Measurements from ENCODE around the gene RAD23B.

Gene RAD23B

DNA sequence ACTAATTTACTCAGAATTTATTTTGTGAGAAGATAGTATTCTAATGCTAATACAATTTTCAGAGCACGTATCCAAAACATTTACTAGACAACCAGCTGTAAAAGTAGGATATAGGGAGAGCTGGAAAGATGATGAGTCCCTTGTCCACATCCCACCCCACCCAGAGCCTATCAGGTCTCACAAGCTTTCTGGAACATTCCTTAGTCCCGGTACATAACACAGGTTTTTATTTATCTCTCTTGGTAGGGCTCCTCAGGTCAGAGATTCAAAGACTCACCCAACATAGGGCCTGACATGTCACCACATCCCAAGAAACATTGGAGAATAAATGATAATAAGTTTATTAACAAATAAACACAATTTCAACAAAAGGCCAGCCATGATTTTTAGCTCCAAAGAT lies 13.8 kb upstream of the RAD23B start:
- no peak for DNase-seq

DNA sequence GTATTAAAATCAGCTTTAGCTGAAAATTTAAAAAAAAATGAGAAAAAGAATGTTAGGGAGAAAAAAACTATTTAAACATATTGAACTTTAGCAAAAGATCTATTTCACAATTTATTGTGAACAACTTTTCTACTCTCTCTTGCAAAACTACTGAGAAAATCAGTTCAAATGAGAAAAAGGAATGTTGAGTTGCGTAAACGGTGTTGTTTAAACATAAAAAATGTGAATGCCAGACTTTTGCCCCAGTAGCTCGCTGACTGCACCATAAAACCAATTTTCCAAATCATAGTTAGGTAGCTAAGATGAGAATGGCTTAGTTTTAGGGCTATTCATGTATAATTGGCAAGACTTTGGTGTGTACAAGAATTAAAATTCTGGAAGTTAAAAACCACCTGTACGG lies 13.4 kb upstream of the RAD23B start:
- DNase-seq, result no peak

DNA sequence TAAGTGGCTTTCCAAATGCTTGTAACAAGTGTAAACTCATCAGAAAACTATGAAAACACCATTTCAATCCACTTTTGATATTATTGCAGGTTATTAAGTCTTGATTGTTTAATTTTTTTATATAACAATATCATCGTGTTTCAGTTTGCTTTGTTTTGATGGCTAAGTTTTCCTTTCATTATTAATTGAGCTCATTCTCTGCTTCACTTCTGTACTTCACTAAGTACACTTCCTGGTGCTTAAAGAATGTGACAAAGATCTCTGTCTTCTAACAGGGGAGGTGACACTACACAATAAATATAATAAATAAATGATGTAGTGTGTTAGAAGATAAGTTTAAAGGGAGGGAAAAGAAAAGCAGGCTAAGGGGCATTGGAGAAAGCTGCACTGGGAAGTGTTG lies 13.0 kb upstream of the RAD23B start:
- no peak for DNase-seq

DNA sequence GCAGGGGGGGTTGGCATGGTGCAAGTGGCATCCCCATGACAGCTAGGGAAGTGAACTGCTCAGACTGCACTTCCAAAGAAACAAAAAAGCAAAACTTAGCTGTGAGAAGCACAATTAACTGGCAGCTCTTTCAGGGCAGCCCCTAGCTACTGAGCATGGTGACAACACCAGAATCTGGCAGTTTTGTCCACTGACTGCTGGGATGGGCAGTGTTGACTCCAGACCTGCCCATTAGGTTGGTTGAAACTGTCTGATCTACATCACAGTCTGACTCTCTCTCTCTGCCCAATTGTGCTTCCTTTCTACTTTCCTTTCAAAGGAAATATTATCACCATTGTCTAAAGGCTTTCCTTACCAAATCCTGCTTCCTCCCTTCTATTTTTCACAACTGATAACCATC lies 12.5 kb upstream of the RAD23B start:
- DNase-seq, result no peak

DNA sequence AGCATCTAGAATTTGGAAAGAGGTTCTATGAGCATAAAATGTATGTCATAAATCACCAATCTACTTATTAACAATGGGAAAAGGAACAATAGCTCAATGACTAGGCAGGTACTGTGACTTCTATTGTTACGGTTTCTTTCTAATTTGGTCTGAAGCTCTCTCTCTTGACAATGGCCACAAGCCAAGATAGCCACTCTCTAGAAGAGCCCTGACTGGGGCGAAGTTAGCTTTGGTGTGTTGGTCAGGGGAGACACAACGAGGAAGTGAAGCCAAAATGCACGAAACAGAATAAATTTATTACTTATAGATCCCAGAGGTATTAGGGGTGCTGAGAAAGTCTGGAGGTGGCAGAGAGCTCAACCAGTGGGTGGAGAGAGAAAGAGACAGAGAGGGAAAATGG lies 9.4 kb upstream of the RAD23B start:
- DNase-seq, result no peak

DNA sequence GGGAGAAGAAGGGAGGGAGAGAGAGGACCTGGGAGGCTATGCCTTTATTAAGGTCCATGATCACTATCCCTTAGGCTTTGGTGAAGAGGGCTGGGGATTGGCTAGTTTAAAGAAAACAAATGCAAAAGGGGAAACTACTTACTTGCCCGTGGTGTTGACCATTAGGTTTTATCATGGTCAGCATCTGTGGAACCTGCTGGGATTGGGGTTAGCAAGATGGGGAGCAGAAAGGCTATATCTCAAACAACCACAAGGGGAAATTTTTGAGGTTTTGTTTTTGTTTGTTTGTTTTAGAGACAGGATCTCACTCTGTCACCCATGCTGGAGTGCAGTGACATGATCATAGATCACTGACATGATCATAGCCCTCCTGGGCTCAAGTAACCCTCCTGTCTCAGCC lies 9.0 kb upstream of the RAD23B start:
- no peak for DNase-seq

DNA sequence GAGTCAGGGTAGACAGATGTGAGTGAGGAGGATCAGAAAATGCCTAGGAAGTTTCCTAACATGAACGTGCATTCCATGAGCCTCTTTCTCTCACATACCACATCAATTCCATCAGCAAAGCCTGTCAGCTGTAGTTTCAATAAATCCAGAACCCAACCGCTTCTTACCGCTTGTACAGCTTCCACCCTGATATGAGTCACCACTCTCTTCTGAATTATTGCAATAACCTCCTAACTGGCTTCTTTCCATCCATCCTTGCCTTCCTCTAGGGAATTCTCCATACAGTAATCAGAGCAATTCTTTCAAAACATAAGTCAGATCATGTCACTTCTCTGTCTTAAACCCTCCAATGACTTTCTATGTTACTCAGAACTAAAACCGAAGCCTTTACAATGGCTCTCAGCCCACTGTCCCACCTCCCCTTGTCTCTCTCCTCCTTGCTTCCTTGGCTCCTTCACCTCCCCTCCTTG lies 8.1 kb upstream of the RAD23B start:
- no peak for DNase-seq

DNA sequence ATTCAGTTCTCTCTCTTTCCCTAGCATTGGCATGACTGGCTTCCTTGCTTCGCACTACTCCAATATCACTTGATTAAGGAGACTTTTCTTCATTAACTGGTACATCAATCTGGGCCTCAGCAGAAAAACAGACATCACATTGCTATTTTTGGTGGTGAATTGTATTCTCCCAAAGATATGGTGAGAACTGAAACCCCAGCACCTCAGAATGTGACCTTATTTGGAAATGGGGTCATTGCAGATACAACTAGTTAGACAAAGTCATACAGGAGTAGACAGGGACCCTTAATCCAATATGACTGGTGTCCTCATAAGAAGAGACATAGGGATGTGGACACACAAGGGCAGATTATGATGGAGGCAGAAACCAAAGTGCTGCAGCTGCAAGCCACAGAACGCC lies 7.5 kb upstream of the RAD23B start:
- DNase-seq, result no peak

DNA sequence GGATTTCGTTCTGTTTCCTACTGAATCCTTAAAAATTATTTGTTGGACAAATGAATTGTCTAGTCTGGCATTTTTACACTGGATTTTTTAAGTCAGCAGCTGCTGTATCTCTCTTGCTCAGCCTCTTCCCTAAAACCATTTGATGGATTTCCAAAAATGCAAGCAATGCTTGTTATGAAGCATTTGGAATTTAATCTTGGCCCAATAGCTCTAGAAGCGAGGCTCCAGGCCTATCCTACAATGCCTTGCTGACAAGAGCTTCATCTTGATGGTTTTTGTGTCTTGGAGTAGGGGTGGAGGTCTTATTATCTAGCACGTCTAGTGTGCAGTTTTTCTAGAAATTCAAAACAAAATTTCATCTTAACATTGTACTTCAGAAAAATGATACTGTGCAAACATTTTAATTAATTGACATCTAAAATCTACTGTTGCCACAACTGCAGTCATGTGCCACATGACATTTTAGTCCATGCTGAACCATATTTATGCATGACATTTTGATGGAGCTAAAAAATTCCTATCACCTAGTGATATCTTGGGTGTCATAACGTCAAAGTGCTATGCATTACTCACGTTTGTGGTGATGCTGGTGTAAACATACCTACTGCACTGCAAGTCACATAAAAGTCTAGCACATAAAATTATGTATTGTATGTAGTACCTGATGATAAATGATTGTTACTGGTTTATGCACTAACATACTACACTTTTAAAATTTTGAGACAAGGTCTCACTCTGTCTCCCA lies 5.9 kb upstream of the RAD23B start:
- no peak for DNase-seq

DNA sequence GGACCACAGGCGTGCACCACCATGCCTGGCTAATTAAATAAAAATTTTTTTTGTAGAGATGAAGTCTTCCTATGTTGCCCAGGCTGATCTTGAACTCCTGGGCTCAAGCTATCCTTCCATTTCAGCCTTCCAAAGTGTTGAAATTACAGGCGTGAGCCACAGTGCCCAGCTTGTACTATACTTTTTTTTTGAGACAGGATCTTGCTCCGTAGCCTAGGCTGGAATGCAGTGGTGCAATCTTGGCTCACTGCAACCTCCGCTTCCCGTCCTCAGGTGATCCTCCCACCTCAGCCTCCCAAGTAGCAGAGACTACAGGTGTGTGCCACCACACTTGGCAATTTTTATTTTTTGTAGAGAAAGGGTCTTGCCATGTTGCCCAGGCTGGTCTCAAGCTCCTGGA lies 5.3 kb upstream of the RAD23B start:
- DNase-seq, result no peak

DNA sequence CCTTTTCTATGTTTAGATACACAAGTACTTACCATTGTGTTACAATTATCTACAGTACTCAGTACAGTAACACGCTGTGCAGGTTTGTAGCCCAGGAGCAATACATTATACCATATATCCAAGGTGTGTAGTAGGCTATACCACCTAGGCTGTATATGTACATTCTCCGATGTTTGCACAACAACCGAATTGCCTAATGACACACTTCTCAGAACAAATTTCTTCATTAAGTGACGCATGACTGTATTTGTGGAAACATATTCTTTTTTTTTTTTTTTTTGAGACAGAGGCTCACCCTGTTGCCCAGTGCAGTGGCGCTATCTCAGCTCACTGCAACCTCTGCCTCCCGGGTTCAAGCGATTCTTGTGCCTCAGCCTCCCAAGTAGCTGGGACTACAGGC lies 4.0 kb upstream of the RAD23B start:
- DNase-seq, result no peak

DNA sequence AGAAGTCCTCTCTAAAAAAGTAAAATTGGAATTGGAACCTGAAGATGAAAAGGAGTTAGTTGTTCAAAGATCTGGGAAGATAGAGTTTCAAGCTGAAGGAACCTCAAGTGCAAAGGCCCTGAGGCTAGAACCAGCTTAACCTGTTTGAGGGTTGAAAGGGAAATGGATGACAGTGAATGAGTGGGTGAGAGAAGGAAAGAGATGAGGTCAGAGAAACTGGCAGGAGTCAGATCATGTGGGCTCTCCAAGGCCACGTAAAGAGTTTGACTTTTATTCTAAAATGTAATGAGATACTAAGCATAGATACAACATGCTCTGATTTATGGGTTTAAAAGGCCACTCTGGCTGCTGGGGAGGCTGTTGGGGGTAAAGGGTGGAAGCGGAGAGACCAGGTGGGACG lies 2.5 kb upstream of the RAD23B start:
- DNase-seq, result no peak

DNA sequence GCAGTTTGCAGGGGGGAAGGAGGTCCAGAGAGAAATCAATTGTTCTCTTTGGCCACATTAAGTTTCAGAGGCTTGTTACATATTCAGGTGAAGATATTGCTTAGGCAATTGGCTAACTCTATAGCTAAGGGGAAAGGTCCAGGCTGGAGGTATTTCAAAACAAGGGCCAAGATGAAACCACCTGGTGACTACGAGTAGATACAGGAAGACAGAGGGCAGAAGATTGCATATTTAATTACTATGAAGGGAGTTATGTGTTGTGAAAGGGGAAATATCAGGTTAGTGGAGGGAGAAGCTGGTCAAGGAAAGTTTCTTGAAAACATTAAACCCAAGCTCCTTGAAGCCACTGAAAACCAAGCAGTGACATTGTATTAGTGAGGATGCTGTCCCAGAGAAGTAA lies 1.9 kb upstream of the RAD23B start:
- no peak for DNase-seq

DNA sequence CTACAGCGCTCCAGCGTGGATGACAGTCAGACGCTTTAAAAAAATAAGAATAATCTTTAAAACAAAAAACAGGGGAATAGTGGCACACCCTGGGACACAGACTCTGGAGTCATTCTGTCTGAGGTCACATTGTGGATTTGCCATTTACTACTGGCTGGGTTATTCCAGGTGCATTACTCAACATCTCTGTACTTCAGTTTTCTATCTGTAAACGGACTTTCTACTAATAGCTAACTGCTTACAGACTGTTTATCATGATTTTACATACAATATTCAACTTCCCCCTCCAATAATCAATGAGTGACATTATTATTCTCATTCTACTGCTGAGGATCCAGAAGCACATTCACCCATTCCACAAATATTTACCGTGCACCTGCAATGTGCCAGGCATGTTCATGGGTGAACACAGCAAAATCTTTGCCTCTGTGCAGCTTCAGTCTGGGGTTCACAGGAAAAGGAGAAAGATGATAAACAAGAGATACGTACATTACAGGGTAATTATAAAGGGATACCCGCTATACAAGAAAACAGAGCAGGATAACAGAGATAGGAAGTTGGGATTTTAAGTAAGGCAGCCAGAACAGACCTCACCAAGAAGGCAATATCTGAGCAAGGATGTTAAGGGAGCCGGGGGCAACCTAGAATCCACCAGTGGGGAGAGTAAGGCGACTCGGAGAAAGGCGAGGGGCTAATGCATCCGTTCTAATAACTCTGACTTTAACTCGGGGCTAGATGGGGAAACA lies 984 bp upstream of the RAD23B start:
- no peak for DNase-seq

DNA sequence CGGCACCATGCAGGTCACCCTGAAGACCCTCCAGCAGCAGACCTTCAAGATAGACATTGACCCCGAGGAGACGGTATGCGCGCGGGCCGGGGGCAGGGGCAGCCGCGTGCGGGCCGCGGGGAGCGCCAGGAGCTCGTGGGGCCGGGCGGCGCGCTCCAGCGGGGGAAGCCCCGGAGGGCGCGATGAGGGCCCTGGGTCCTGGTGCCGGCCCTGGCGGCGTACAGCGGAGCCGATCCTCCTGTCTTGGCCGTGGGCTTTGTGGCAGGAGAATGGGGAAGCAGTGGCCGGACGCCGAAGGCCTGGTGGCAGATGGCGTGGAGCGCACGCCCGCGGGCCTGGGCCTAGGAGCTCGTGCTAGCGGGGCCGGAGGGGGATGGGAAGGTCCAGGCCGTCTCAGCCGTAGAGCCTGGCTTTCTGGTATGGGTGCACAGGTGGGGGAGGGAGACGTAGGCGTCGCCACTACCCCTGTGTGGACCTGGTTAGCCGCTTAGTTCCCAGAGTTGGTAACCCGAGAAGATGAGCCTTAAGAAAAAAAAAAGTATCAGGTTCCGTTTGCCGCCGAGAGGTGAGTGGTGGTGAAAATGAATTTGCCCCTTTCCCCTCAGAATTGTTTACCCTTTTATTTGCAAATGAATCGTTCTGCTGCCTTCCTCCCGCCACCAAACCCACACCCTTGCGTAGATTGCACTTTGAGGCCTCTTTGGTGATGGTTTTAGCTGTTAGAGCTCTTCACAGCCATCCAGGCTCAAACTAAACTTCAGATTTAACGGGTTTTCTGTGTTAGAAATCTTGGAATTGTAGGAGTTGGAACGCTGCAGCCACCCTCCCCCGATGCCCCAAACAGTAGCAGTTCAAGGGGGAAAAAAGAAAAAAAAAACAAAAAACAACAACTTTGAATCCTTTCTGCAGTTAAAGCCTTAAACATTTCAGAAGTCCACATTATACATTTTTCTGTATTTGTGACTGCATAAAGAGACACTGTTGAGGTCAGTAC lies 841 bp downstream of the RAD23B start:
- DNase-seq, result peak; percentile 15 to 54 (median 31)

DNA sequence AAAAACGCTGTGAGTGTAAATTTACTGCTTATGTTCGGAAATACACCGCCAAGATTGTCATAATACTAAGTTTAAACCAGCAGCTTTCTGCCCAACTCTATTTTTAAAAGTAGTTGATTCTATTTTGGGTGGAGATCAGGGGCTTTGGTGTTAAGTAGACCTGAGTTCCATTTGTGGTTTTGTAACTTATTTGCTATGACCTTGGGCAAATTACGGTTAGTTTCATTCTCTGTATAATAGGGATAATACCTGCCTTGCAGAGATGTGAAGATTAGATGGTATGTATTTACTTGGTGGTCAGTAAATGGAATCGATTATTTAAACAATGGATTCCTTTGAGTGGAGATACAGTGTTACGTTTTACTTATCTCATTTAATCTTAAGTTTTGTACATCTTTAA lies 1.6 kb downstream of the RAD23B start:
- no peak for DNase-seq

DNA sequence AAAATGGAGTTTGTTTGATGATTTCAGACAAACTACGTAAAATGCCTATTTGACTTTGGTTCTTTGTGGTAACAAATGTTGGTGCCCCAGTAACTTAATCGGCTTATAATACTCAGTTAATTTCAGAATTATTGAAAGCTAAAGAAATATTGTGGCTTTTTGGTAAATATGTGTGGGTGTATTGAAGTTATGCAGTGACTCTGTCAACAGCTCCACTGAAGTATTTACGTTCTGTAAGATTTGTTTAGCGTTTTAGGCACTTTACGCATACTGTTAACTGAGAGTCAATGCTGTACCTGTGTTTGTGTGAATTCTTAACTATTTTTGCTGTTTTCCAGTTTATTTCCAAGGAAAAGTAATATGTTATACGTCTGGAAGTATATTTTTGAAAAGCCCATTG lies 2.2 kb downstream of the RAD23B start:
- no peak for DNase-seq

DNA sequence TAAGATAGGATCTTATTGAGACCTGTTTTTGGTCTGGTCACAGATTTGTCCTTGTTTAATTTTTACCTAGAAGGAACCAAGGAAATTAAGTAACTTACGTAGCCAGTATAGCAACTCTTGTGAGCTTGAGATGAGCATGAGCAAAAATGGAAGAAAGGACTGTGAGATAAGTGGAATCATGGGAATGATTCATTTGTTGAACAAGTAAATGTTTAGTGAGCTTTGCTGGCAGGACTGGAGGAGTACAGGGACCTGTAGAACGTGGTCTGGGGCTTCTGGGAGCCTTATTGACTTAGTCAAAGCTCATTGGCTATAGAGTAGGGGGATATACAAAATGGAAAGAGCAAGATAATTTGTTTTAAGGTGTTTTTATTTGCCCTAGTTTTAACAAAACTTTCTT lies 3.0 kb downstream of the RAD23B start:
- DNase-seq, result no peak

DNA sequence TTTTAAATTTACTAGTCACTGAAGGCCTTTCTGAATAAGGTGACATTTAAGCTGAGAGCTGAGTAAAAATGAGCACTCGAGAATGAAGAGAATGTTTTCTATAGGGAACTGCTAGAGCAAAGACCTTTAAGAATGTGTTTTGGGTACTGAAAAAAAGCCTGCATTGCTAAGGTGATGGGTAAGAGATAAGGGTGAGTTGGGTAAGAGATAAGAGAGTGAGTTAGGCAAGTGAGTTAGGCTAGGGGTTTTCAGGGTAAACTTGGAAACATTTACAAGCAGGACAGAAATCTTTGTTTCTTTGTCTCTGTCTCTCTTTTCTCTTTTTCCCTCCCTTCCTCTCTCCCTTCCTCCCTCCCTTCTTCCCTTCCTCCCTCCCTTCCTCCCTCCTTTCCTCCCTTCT lies 5.6 kb downstream of the RAD23B start:
- DNase-seq, result no peak

DNA sequence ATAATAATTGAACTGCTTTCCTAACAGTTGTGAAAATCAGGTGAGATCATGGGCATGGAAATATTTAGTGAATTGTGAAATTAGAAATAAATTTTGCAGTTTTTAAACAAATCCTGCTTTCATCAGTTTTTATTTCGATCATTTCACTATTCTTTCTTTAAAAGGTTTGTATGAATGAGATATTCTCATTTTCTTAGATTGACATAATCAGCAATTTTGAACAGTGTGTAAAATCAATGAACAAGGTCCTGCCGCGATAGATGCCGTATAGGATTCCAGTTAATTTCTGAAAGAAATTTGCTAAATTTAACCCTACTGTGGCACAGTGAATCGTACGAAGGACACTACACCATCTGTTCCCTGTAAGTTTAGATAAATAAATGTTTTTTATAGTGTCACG lies 7.5 kb downstream of the RAD23B start:
- no peak for DNase-seq

DNA sequence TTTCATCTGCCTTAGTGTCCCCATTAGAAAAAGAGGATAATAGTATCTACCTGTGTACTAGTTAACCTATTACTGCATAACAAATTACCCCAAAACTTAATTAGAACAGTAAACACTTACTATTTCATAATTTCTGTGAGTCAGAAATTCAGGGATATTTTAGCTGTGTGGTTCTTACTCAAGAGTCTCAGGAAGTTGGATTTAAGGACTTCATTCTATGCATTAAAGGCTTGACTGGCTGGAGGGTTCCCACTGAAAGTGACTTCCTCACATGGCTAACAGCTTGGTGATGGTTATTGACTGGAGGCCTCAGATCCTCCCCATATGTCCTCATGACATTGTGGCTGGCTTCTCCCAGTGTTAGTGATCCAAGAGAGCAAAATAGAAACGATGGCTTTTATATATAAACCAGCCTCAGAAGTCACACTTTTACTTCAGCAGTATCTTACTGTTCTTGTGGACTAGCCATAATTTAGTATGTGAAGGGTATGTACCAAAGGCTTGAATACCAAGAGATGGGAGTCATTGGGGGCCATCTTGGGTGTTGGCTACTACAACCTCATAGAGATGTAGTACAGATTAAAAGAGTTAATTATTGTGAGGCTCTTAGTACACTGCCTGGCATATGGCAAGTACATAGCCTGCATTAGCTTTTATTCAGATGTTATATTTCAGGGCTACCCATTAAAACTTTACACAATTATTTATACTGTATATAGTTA lies 9.9 kb downstream of the RAD23B start:
- DNase-seq, result no peak

DNA sequence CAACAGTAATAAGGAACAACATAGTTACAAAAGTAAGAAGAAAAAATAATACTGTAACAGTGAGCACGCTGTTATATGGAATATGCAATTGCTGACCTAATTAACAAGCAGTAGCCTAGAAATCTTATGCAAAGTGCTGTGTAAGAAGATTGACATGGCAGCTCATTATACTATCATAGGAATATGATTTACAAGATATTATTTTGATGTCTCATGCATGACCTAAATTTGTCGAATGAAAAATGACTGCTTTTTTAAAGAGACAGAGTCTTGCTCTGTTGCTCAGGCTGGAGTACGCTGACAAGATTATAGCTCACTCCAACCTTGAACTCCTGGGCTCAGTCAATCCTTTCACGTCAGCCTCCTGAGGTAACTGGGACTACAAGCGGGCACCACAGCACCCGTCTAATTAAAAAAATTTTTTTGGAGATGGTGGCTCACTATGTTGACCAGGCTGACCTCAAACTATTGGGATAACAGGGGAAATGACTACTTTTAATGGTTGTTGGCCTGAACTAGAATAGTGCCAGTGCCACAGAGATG lies 10.5 kb downstream of the RAD23B start:
- DNase-seq, result no peak
